Astrocyte of the spinal cord (primary cell): Measurements from ENCODE around the gene CGB7.
A peak's percentile ranks its signal among the peaks of the same experiment; 100 is the strongest.
"Not testable (repeated sequence)": the region's sequence is repeated elsewhere in the genome, so short reads cannot be mapped to it uniquely, and the experiment has no call there.

ENCODE experiments used
- DNase-seq: peaks from one replicate; pipeline ENCODE4 v3.0.0; 2011; ENCODE audit warnings: low read depth, low spot score
- H3K4me3 ChIP-seq: 2 replicates; pipeline ENCODE4 v1.5.1; 2011; ENCODE audit warnings: low read depth, mild to moderate bottlenecking, low read length, moderate library complexity
- in situ Hi-C: cut with HindIII; loops from 2 replicates; pipeline ENCODE4 v1.10.0; 2017; ENCODE audit warnings: low sequenced_read_pairs
- TF ChIP-seq, protein P1 (sequence below): IDR thresholded peaks from 2 replicates; pipeline ENCODE4 v1.5.1; 2012; ENCODE audit warnings: low read depth, mild to moderate bottlenecking, low read length, inconsistent platforms

The CGB7 gene

GRCh38 chr19:49056101-49056901 lies 1.2 kb downstream of the CGB7 start:
- DNase-seq = peak; percentile 51
- TF ChIP-seq, protein P1, sequence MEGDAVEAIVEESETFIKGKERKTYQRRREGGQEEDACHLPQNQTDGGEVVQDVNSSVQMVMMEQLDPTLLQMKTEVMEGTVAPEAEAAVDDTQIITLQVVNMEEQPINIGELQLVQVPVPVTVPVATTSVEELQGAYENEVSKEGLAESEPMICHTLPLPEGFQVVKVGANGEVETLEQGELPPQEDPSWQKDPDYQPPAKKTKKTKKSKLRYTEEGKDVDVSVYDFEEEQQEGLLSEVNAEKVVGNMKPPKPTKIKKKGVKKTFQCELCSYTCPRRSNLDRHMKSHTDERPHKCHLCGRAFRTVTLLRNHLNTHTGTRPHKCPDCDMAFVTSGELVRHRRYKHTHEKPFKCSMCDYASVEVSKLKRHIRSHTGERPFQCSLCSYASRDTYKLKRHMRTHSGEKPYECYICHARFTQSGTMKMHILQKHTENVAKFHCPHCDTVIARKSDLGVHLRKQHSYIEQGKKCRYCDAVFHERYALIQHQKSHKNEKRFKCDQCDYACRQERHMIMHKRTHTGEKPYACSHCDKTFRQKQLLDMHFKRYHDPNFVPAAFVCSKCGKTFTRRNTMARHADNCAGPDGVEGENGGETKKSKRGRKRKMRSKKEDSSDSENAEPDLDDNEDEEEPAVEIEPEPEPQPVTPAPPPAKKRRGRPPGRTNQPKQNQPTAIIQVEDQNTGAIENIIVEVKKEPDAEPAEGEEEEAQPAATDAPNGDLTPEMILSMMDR = peak; percentile 39
- in situ Hi-C loops = no loop called here
- peak overlapping the region; percentile 53 for H3K4me3 ChIP-seq

- in situ Hi-C loops, H3K4me3 ChIP-seq: not testable (repeated sequence)
- DNase-seq = peak; percentile 52
Observed at GRCh38 chr19:49050376-49051033, 7.0 kb downstream of the CGB7 start.

GRCh38 chr19:49049834-49050233 lies 7.7 kb downstream of the CGB7 start:
- in situ Hi-C loops, H3K4me3 ChIP-seq, DNase-seq: not testable (repeated sequence)

DNA sequence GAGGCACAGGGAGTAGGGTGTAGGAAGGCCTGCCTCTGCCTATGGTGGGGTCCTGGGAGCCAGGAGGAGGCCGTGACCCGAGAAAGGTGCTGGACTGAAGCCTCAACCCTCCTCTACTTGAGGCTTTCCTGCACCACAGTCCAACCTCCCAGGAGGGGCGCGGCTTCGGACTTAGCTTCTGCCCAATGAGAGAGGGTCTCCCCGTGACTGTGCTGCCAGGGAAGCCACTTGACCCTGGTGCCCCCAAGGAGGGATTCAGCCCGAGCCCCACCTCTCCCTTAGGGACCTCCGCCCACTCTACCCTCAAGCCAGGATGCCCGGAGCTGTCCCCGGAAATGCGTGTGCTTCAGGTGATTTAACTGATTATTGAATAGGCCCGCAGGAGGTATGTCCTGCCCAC lies 8.5 kb downstream of the CGB7 start, which contains the start of gene CGB8:
Gene CGB8 (minus strand): TSS at position 101 of the 400 bp plus-strand sequence. CDS start 372 bp downstream, outside the sequence.
- DNase-seq, H3K4me3 ChIP-seq, in situ Hi-C loops: not testable (repeated sequence)

- H3K4me3 ChIP-seq, DNase-seq, in situ Hi-C loops: not testable (repeated sequence)
Observed at GRCh38 chr19:49043548-49043947, 14.0 kb downstream of the CGB7 start, which contains the start of gene CGB5. Gene CGB5 (plus strand): TSS chr19:49043848. CDS start chr19:49044210, 362 bp downstream.

- DNase-seq, in situ Hi-C loops, H3K4me3 ChIP-seq: not testable (repeated sequence)
Observed at GRCh38 chr19:49042666-49043065, 14.9 kb downstream of the CGB7 start.

DNA sequence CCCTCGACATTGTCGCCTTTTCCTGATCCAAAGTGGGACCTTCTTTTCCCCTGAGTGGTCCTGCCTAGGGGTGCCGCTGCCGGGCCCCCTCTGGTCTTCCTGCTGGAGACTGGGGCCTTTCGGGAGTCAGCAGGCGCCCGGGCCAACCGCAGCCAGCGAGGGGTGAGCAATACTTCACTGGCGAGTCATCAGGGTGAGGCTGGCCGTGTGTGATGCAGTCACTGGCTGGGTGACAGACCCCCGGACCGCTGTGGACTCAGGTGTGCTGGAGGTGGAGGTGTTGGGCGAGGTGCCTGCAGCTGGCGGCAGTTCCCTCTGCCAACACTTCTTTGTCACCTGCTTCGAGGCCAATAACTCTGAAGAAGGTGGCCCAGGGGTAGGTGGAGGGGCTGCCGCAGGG lies 15.4 kb downstream of the CGB7 start:
- TF ChIP-seq, protein P1 = no peak
- DNase-seq = no peak
- in situ Hi-C loops = no loop called here
- no peak overlapping the region for H3K4me3 ChIP-seq

DNA sequence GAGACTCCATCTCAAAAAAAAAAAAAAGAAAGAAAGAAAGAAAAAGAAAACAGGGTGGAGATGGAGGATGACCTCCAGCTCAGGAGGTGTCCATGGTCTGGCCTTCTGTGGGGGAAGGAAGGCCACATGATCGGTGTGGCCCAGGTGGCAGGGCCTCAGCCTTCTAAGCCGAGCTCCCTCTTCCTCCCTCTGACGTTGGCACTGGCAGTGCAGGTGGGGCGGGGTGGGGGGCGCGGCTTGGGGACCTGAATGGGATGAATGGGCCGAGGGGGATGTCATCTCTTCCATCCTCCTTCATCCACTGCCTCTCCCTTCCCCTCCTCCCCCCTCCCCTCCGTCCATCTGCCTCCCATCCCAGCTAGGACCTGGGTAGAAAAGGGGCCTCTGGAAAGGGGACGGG lies 17.8 kb downstream of the CGB7 start:
- DNase-seq, in situ Hi-C loops, H3K4me3 ChIP-seq: not testable (repeated sequence)

- in situ Hi-C loops, DNase-seq, H3K4me3 ChIP-seq: not testable (repeated sequence)
Observed at GRCh38 chr19:49038557-49039276, 18.8 kb downstream of the CGB7 start.

DNA sequence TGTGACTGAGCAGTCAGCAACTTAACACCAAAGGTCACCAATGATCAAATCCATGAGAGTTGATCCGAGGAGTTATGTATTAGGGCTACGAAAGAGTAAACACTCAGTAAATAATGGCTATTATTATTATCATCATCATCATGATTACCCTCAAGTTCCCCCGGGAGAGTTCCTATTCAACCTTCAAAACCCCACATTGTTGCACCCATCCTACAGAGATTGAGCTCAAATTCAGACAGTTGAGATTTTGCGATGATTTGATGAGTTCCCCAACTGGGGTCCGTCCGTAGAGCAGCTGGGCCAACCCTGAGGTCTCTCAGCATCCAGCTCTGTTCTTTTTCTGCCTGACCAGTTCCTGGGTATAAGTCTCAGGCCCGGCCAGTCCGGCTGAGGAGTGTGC lies 19.4 kb downstream of the CGB7 start:
- DNase-seq, H3K4me3 ChIP-seq, in situ Hi-C loops: not testable (repeated sequence)
